HepG2 (cell line): Measurements from ENCODE around the gene CLPX. TPM values are rescaled to one million over a fixed set of nuclear protein-coding genes. Genes with fewer than 3 reads are reported as not detected.

Experiments
- ATAC-seq: fragments of 200-7000 bp; cut with Tn5 transposase; 3 replicates; pipeline ENCODE4 v1.9.1; 2020; ENCODE audit warnings: mild to moderate bottlenecking, moderate library complexity
- BruUV-seq: library from RNA; stranded (reverse); fragments of 400-500 nt; replicated peaks from 2 replicates; lab custom pipeline; 2021; lab: Mats Ljungman, UMichigan
- CTCF ChIA-PET: fragments of 300-600 bp; formaldehyde crosslinking; extraction: SDS; loops from one replicate; lab custom pipeline; 2021; ENCODE audit warnings: low total read pairs, inconsistent platforms, low intra/inter-chr PET ratio; lab: Yijun Ruan, JAX
- POLR2A ChIA-PET: fragments of 350-600 bp; sonication (Branson Sonifier 250); formaldehyde crosslinking; loops from one replicate; lab custom pipeline; 2020; ENCODE audit warnings: antibody characterized with exemption, inconsistent platforms; lab: Yijun Ruan, JAX
- DNase-seq: peaks from one replicate; pipeline ENCODE4 v3.0.0-alpha.2; 2015; ENCODE audit warnings: low spot score
- FAIRE-seq: peaks from 3 replicates; lab custom pipeline; 2011; peaks lifted over from hg19 to GRCh38; lab: Jason Lieb, UNC
- H2AFZ ChIP-seq: one replicate; pipeline ENCODE4 v1.6.1; 2011; ENCODE audit warnings: low read length, inconsistent platforms
- H3K27ac ChIP-seq: fragments of 300-600 bp; 3 replicates; pipeline ENCODE4 v1.8.0; 2011; ENCODE audit warnings: mixed run types, mild to moderate bottlenecking, mixed read lengths, low read length, inconsistent platforms; ENCODE audit not compliant: insufficient read depth; ENCODE audit errors: extremely low read length
- H3K27me3 ChIP-seq, 2 experiments: fragments of 200-600 bp in 1 of 2; 2 replicates in 1 of 2; 3 replicates in 1 of 2; pipeline versions ENCODE4 v1.6.0 to v1.8.0; 2011; ENCODE audit warnings: low read length in 2 of 2, mild to moderate bottlenecking in 2 of 2, moderate library complexity in 2 of 2, inconsistent platforms in 1 of 2; ENCODE audit not compliant: insufficient read depth in 2 of 2, control insufficient read depth in 1 of 2
- H3K36me3 ChIP-seq, 2 experiments: fragments of 200-600 bp in 1 of 2; replicated peaks in 1 of 2; 2 replicates in 1 of 2; 3 replicates in 1 of 2; pipeline versions ENCODE4 v1.5.1 to v1.8.0; 2011; ENCODE audit warnings: low read length in 2 of 2, inconsistent platforms in 1 of 2; ENCODE audit not compliant: insufficient read depth in 2 of 2, control insufficient read depth in 1 of 2
- H3K4me1 ChIP-seq: 2 replicates; pipeline ENCODE4 v1.5.1; 2012; ENCODE audit warnings: low read length, inconsistent platforms; ENCODE audit not compliant: insufficient read depth
- H3K4me2 ChIP-seq: 2 replicates; pipeline ENCODE4 v1.6.0; 2011; ENCODE audit warnings: low read depth, low read length, inconsistent platforms
- H3K4me3 ChIP-seq, 3 experiments: fragments of 200-600 bp in 1 of 3; sonication (generic), shearing (Covaris generic) in 1 of 3; replicated peaks in 1 of 3; 2 replicates each; pipeline ENCODE4 v1.5.1; 2011 to 2016; ENCODE audit warnings: low read length in 3 of 3, inconsistent platforms in 2 of 3, low read depth in 2 of 3, mild to moderate bottlenecking in 2 of 3, control low read depth in 1 of 3, mixed read lengths in 1 of 3; ENCODE audit not compliant: insufficient read depth in 1 of 3
- H3K79me2 ChIP-seq: one replicate; pipeline ENCODE4 v1.6.1; 2011; ENCODE audit warnings: low read length, inconsistent platforms; ENCODE audit not compliant: insufficient read depth
- H3K9ac ChIP-seq: 2 replicates; pipeline ENCODE4 v1.6.0; 2011; ENCODE audit warnings: mild to moderate bottlenecking, low read depth, low read length, inconsistent platforms; ENCODE audit not compliant: insufficient read depth
- H3K9me3 ChIP-seq: 2 replicates; pipeline ENCODE4 v1.5.1; 2012; ENCODE audit warnings: mild to moderate bottlenecking, low read length
- H4K20me1 ChIP-seq: 2 replicates; pipeline ENCODE4 v1.6.0; 2011; ENCODE audit warnings: inconsistent platforms, mild to moderate bottlenecking, low read length, moderate library complexity; ENCODE audit not compliant: insufficient read depth
- CBFB ChIP-seq: sonication (generic); formaldehyde crosslinking; IDR thresholded peaks from 2 replicates; pipeline ENCODE4 v1.4.0; 2020; ENCODE audit warnings: missing genetic modification reagents
- GATA4 ChIP-seq: sonication (generic); IDR thresholded peaks from 2 replicates; pipeline ENCODE4 v1.6.1; 2016; ENCODE audit warnings: antibody characterized with exemption, low read depth, borderline replicate concordance
- JUN ChIP-seq: sonication (generic); formaldehyde crosslinking; IDR thresholded peaks from 2 replicates; pipeline ENCODE4 v1.4.0; 2020; ENCODE audit warnings: mild to moderate bottlenecking, missing genetic modification reagents
- NFIB ChIP-seq: sonication (generic); formaldehyde crosslinking; IDR thresholded peaks from 2 replicates; pipeline ENCODE4 v1.9.0; 2021; ENCODE audit warnings: missing genetic modification reagents, mild to moderate bottlenecking, borderline replicate concordance
- ZBTB33 ChIP-seq: sonication (generic); formaldehyde crosslinking; IDR thresholded peaks from 2 replicates; pipeline ENCODE4 v1.4.0; 2020; ENCODE audit warnings: missing genetic modification reagents
- ZBTB7A ChIP-seq: sonication (generic); formaldehyde crosslinking; IDR thresholded peaks from 2 replicates; pipeline ENCODE4 v1.8.0; 2022; ENCODE audit warnings: mild to moderate bottlenecking, missing genetic modification reagents
- ZFAT ChIP-seq: sonication (generic); formaldehyde crosslinking; conservative IDR thresholded peaks from 2 replicates; pipeline ENCODE4 v1.8.1; 2023; ENCODE audit warnings: missing genetic modification reagents, inconsistent platforms
- ZFP37 ChIP-seq: sonication (generic); formaldehyde crosslinking; IDR thresholded peaks from 2 replicates; pipeline ENCODE4 v1.4.0; 2020; ENCODE audit warnings: missing genetic modification reagents, borderline replicate concordance
- ZNF552 ChIP-seq: sonication (generic); formaldehyde crosslinking; IDR thresholded peaks from 2 replicates; pipeline ENCODE4 v1.9.0; 2022; ENCODE audit warnings: missing genetic modification reagents, mild to moderate bottlenecking, borderline replicate concordance
- ZNF563 ChIP-seq: sonication (generic); formaldehyde crosslinking; IDR thresholded peaks from 2 replicates; pipeline ENCODE4 v1.8.0; 2022; ENCODE audit warnings: mild to moderate bottlenecking, moderate library complexity, missing genetic modification reagents
- WGBS: methylation state at CpG from one replicate; pipeline ENCODE4 v1.1.6; 2017; ENCODE audit warnings: low lambda C conversion rate; 5-methylcytosine and 5-hydroxymethylcytosine counted together
- in situ Hi-C: cut with HindIII; loops from 2 replicates; pipeline ENCODE4 v1.10.0; 2017; ENCODE audit warnings: low pct_unique_long_range_greater_than_20kb; ENCODE audit not compliant: extremely low pct_ligation_motif_present
- intact Hi-C: fragments of 100-400 bp; cut with micrococcal nuclease; formaldehyde crosslinking; loops from one replicate; pipeline ENCODE4 v1.10.0; 2022; ENCODE audit not compliant: unreplicated experiment
- polyA plus RNA-seq, 8 experiments: library from polyadenylated mRNA; depleted of rRNA in 3 of 8; stranded (reverse) in 7 of 8; unstranded in 1 of 8; fragments of >200 nt; fragmentation: Illumina TruSeq in 4 of 8; extraction: Trizol in 4 of 8; gene quantifications; 2 replicates each; pipeline versions ENCODE4 v1.2.1 to v1.2.3, GENCODE V29; 2011 to 2016; ENCODE audit warnings: low read depth in 4 of 8, missing spikeins in 1 of 8, mixed read lengths in 1 of 8; ENCODE audit not compliant: insufficient read depth in 1 of 8
- total RNA-seq, 5 experiments: library from RNA; depleted of rRNA; stranded (reverse); fragments of >200 nt; fragmentation: Illumina TruSeq; extraction: Trizol; gene quantifications; 2 replicates each; pipeline ENCODE4 v1.2.3, GENCODE V29; 2016; ENCODE audit warnings: low read depth in 1 of 5
- TF ChIP-seq, protein P1 (sequence below): sonication (generic); formaldehyde crosslinking; IDR thresholded peaks from 2 replicates; pipeline ENCODE4 v1.9.0; 2021; ENCODE audit warnings: missing genetic modification reagents, borderline replicate concordance

The CLPX gene
- total and polyA plus RNA-seq, 2 of the 13 experiments (the other 11 are each of a cell fraction or from before 2014, with no cell fraction given) = 33.9 to 61.3 TPM

DNA sequence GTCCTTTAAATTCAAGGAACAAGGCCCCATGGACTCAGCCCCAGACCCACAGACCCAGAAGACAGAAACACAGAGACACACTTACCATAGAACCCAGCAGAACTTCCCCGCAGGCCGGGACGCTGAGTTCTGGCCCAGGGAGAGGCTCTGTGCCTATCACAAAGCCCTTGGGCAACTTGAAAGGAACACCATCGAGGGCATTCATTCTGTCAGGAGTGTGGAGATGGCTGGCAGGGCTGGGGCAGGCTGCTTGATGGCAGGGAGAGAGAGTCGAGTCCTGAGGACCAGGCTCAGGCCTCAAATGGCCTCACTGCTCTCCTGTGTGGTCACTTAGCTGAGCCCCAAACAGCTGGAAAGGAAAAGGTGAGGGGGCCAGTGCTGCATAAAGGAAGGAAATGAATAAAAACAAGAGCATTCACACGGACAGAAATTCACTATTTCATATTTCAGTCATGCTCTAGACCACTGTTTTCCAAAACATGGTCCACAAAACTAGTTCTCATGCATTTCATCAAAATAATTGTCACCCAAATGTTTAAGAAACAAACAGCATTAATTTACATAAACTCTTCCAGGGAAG lies 79.0 kb downstream of the CLPX start (continued):
- no peak for TF ChIP-seq ZBTB7A (CRISPR knock-in tag)
- no peak for TF ChIP-seq GATA4
- TF ChIP-seq ZBTB33 = no peak
- TF ChIP-seq, protein P1, sequence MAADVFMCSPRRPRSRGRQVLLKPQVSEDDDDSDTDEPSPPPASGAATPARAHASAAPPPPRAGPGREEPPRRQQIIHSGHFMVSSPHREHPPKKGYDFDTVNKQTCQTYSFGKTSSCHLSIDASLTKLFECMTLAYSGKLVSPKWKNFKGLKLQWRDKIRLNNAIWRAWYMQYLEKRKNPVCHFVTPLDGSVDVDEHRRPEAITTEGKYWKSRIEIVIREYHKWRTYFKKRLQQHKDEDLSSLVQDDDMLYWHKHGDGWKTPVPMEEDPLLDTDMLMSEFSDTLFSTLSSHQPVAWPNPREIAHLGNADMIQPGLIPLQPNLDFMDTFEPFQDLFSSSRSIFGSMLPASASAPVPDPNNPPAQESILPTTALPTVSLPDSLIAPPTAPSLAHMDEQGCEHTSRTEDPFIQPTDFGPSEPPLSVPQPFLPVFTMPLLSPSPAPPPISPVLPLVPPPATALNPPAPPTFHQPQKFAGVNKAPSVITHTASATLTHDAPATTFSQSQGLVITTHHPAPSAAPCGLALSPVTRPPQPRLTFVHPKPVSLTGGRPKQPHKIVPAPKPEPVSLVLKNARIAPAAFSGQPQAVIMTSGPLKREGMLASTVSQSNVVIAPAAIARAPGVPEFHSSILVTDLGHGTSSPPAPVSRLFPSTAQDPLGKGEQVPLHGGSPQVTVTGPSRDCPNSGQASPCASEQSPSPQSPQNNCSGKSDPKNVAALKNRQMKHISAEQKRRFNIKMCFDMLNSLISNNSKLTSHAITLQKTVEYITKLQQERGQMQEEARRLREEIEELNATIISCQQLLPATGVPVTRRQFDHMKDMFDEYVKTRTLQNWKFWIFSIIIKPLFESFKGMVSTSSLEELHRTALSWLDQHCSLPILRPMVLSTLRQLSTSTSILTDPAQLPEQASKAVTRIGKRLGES = no peak
- TF ChIP-seq ZNF563 (CRISPR knock-in tag) = no peak
- TF ChIP-seq ZFAT = no peak
- no peak for TF ChIP-seq NFIB (CRISPR knock-in tag)

- Histone ChIP-seq H3K9ac (no peak overlapping the region), H4K20me1 (no peaks in the 10 kb centered on the region)
- intact Hi-C loops = no loop called here
- no peak for FAIRE-seq
- TF ChIP-seq ZFP37 (CRISPR knock-in tag) (no peak), ZNF552 (CRISPR knock-in tag) (no peak), CBFB (CRISPR knock-in tag) (no peak), JUN (CRISPR knock-in tag) (no peak)
- TF ChIP-seq, all 625 proteins: peak for 0
- no TSS peak for BruUV-seq
- H3K36me3 ChIP-seq = peaks cover 3 to 12% of the 10 kb centered on the region in 2 experiments; a peak in 2 of 5 replicates
- no peak overlapping the region for H3K4me3 ChIP-seq
- no peak overlapping the region for H2AFZ ChIP-seq
- no peak overlapping the region for H3K27ac ChIP-seq
- no peaks in the 10 kb centered on the region for H3K79me2 ChIP-seq
- in situ Hi-C loops = no loop called here
- CTCF ChIA-PET = no interaction called here
- no peak overlapping the region for H3K4me2 ChIP-seq
- no peak for DNase-seq
- POLR2A ChIA-PET = no interaction called here
- no peaks in the 10 kb centered on the region for H3K9me3 ChIP-seq
- WGBS = 86% methylated on average over 4 of the region's 5 CpGs
- H3K4me1 ChIP-seq = no peaks in the 10 kb centered on the region
- no peak for ATAC-seq
- no peaks in the 10 kb centered on the region; a peak in 1 of 5 replicates for H3K27me3 ChIP-seq
Observed at GRCh38 chr15:65105038-65105437, 80.1 kb downstream of the CLPX start.
